GM19397 (cell line): ENCODE measurements around the gene NKAIN2.

Experiments used
- ATAC-seq: cut with Tn5 transposase; IDR thresholded peaks from one replicate; pipeline ENCODE4 v1.9.1; 2021; ENCODE audit warnings: mild to moderate bottlenecking, moderate library complexity; ENCODE audit not compliant: unreplicated experiment

NKAIN2 gene

DNA sequence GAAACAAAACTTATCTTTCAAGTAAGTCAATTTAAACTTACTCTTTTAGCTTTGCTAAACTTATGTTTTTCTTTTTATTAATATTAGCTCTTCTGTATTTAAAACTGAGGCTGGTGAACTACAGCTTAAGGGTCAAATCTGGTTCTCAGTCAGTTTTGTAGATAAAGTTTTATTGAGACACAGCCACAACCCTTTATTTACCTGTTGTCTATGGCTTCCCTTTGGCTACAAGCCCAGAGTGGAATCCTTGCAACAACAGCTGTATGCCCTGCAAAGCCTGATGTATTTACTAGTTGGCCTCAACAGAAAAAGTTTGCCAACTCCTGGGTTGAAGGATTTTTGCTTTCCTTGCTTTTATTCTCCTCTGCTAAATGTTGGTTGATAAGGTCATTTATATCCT, 667.1 kb downstream of the NKAIN2 start:
- ATAC-seq, result no peak

DNA sequence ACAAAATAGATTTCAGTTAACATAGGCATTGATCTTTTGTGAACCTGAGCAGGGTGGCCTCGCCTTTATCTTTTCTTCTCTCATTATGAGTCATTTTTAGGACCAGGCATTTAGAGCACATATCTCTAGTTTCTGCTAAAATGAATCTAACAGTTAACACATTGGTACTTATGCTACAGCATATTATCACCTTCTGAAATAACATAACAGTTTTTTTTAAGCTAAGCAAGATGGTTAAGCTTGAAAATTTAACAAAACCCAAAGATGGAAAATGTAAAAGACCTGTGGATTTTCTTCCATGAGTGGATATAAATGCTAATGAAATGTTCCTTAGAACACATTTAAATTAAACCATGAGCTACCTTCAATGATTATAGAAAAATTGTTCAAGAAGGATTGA, 671.5 kb downstream of the NKAIN2 start:
- no peak for ATAC-seq

DNA sequence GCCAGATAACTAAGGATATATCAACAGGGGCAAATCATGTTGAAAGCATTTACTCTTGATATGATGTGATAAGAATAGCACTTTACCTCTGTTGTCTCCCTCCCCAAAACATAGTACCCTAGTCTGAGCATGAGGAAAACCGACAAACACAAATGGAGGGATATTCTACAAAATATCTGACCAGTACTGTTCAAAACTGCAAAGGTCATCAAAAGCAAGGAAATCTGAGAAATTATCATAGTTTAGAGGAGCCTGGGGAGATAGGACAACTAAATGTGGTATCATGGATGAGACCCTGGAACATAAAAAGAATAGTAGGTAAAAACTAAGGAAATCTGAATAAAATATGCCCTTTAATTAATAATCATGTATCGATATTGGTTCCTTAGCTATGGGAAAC, 675.2 kb downstream of the NKAIN2 start:
- ATAC-seq, result no peak

DNA sequence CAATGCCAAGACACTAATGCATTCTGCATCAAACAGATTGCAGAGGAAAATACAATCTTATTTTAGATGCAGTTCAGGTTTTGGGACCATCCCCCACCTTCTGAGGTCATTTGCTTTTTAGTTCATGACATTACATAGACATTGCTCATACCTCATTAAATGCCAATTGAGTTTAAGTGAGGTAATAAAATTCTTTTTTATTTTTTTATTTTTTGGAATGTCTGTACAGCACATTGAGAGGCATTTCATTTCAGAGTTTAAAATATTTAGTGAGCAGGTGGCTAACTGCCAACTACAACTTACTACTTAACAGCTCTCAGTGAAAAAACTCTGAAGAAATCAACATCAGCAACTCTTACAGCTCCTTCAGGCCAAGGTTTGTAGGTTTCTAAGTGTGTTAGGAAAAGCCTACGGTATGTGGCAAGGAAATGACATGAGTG, 676.3 kb downstream of the NKAIN2 start:
- ATAC-seq, result no peak

DNA sequence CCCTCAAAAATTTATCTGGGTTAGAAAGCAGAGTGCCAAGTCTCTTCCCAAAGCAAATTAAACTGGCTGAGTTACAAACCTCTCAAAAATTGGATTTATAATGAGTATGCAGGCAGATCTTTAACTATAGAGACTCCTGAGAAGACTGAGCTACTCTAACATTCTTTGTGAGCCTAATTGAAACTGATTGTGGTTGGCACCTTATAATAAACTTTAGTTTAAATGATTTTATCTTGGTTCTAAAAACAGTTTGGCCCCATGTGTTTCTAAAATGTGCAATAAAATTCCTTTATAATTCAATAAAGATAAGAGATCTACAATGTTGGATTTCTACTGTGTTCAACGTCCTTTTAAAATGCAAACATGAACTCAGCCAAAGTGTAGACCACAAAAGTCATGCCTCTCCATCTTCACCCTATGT, 678.4 kb downstream of the NKAIN2 start:
- ATAC-seq, result no peak

DNA sequence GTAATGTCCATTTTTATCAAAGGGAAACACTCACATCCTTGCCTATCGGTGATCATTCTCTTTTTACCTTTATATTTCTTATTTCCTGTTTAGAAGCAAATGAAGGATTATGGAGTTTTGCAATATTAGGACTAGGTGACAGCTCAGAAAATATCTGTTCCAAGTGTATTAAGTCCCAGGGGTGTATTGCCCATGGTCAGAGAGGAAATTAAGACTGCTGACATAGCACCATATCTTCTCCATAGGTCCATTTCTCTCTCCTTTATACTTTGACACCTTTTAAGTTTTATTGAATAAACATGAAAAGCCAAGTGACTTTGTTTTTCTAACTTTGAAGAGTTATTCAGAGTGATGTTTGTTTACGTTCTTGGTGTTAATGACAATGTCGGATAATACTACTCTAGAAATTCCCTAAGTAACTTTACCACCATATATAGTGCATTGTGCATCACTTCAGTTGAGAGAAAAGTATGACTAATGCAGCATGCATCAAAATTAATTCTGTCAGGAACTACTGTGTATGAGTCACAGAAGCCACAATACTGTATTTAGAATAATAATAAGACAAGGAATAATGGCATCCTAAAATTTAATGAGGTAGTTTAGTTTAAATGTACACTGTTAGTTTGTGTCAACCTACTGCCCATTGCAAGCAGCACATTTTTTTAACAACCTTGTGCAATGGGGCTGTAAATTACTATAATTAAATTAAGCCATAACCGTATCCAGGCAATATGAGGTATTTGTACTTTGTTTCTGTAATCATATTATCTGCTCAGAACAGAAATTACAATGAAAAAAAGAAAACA, 684.2 kb downstream of the NKAIN2 start:
- no peak for ATAC-seq

DNA sequence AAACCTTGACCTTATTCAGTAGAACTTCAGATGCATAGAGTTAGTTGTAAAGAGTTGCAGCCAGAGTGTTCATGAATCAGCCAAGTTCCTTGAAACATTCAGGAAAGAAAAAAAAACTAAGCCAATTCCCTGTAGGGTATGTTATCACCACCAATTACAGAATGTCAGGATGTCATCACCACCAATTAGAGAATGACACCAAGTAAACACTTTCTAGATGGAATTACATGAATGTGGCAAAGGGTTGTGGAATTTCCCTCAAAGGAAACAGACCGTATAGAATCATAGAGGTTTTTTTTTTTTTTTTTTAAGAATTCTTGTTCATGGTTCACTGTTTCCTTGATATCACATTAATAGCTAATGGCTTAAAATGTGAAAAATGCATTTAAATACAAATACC, 686.5 kb downstream of the NKAIN2 start:
- no peak for ATAC-seq

DNA sequence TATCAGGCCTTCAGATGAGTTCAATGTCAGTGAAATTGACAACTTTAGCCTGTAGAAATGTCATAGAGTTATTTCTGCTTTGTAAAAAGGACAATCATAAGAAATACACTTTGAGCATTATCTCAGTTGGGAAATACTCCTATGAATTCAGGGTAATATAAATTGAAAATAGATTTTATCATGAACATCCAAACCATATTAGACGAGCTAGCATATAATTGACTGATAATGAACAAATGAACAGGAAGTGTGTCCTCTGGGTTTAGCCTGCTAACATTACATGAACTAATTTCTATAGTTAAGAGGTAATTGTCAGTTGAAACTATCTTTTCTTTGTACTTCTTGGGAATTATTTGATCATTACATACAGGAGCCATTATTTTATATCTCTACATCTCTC, 689.6 kb downstream of the NKAIN2 start:
- no peak for ATAC-seq

DNA sequence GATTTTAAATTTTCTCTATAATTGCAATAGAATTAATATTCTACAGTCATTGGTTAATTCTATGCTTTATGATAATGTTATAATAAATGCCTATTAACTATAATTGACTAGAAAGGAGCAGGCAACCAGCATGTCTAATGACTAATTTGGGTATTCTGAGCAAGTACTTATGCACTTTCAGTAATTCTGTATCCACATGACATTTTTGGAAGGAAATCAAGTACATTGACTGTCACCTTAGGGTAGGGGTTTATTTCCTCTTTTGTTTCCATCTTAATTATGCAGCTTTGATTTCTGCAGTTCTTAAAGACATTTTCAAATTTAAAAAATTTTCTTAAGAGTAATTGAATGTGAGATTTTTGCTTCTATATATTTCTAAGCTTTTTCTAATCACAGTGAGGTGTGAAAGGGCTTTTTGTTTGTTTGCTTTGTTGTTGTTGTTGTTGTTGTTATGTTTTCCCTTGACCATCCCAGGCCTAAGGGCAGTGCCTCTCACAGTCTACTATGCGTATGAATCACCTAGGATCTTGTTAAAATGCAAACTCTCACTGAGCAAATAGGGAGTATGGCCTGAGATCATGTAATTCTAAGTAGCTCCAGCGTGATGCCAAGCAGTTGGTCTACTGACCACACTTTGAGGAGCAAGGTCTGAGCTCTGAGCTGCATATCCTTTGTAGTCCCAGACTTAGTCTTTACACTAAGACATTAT, 691.4 kb downstream of the NKAIN2 start:
- no peak for ATAC-seq

DNA sequence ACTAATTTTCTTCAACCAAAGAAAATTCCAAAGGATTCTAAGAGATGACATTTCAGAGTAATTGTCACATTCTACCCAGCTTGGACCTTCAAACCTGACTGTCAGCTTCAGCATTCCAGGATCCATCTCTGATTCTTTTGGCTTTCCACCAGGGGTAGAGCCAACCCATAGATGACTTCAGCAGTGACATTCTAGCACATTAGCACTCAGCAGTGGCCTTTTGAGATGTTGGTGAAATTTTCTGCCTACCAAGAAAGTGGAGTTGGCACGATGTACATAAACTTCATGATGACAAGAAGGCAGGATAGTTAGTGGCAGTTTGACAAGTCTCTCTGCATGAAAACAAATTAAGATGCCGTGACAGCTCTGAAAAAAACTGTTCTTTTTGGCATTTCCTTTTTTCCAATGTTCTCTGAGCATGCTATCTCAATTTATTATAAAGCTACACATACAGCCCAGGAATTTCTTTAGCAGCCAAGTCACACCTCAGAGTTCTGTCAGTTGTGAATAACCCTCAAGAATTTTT, 692.1 kb downstream of the NKAIN2 start:
- no peak for ATAC-seq

DNA sequence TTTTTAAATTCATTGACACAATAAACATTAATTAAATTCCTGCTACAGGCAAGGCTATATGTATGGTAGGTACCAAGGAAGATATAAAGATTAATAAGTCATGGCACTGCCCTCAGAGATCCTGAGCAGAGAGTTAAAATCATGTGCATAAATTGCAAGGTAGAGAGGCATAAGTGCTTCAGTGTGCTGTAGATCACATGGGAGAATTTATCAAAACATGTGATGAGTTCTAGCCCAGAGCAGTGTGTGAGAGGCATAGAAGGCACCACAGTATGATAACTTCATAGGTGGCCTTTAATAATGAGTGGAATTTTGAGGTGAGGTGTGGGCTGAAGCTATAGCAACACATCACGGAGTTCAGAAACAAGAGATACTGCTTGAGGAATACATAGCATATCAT, 692.7 kb downstream of the NKAIN2 start:
- no peak for ATAC-seq

DNA sequence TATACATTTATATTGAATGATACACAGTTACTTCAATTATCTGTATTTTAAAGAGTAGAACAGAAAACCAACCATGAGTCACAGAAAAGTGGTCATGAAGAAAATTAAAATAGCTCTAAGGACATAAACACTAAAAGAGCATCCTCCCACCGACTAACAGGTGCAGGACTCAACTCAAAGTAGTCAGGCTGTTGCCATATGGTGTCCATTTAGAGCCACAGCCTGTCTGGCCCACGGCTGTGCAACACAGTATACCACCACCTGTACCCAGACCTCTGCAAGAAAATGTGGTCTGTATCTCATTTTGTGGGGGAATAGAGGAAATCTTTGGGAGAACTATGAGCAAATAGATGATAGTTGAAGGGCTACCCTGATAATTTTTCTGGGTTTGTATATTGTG, 708.8 kb downstream of the NKAIN2 start:
- no peak for ATAC-seq

DNA sequence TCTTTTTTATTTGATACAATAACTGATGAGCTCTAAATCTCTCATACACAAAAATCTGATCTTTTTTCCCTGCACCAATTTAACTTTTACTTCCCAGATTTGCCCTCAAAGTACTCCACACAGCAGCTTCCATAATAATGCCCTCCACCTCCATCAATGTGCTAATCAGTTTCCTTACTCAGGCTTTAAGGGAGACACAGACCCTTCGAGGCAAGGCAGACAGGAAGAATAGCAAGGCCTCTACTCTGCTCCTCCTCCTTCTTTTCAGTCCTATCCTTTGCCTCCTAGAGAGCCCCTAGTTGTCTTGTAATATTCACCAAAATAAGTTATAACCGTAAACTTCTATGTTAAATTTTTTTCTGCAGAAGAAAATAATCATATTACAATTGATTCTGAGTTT, 713.7 kb downstream of the NKAIN2 start:
- ATAC-seq, result no peak

DNA sequence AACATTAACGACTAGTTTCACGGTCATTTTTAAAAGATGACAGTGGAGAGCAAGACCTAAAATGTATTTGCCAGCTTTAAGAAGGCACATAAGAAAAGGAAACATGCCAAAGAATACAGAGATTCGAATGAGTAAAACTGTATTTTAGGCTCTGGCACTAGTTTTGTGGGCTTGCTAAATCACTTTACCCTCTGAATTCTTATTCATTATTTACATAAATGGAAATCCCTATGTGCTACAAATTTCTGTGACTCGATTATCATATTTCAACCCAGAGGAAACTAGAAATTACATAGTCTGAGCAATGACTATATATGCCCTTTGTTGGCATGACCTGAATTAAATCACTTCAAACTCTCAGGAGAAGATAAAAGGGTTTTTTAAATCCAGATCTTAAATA, 716.8 kb downstream of the NKAIN2 start:
- ATAC-seq, result no peak

DNA sequence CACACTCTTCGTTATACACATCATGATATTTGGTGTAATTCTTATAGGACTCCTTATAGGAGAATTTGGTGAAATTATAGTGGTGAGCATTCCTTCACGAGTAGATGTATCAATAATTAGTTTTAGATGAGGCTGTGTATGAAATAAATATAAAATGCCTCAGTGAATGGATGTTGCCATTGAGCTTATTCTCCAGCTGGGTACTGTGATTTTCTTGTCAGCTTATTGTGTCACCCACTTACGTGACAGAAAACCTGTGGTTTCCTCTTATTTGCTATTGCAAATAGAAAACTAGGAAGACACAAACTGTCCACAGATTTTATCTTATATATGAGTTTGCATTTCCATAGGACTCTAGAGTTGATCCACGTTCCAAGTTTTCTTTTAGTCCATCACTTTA, 718.7 kb downstream of the NKAIN2 start:
- ATAC-seq, result no peak

DNA sequence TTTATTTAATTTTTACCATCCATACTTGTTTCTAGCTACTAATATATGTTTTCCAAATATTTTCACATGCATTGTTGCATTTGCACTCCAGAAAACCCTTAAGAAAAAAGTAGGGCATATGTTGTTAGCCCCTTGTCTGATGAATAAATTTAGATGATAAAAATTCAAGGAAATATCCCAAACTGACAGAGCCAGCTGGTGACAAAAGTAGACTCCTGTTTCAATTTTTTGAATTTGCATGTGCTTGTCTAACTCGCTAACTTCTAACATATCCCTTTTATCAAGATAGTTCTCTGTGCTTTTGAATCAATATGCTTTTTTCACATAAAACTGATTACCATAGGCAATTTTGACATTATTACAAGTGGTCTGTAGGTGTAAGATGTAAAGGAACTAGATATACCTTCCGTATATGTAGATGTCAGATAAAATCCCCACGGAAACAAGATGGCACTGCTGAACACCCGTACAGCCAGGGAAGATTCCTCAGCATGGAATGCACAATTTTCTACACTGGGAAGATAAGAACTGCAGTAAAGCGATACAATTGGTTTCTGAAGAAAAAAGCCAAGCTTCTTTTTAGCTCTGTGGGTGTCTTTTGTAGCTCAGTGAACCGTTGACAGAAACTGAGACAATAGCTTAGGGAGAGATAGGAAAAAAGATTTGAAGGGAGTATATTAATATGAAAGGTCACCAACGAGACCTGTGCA, 721.0 kb downstream of the NKAIN2 start:
- ATAC-seq, result no peak

DNA sequence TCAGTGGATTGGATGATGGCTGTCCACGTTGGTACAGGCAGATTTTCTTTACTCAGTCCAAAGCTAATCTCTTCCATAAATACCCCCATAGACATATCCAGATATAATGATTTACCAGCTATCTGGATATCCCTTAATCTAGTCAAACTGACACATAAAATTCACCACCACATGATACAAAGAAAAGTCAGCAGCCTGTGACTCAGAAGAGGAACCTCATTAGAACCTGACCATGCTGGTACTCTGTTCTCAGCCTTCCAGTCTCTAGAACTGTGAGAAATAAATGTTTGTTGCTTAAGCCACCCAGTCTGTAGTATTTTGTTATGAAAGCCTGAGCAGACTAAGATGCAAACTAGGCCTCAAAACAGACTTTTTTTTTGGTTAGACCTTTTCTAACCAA, 727.3 kb downstream of the NKAIN2 start:
- no peak for ATAC-seq

DNA sequence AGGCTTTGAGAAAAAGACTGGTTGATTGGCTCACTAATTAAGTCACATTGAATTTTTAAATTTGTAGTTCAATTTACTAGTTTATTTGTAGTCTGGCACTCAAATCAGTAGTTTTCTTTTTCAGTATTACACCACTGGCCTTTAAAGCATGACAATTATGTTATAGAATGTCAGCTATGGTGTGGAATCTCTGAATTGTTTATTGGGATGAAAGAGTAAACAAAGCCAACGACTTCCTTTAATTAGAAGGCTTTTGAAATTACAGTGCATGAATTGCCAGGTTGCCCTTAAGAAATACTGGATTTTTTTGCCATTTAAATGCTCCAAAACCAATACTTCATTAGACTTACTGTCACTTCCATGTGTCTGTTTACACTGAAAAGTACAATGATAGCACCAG, 731.6 kb downstream of the NKAIN2 start:
- ATAC-seq, result no peak

DNA sequence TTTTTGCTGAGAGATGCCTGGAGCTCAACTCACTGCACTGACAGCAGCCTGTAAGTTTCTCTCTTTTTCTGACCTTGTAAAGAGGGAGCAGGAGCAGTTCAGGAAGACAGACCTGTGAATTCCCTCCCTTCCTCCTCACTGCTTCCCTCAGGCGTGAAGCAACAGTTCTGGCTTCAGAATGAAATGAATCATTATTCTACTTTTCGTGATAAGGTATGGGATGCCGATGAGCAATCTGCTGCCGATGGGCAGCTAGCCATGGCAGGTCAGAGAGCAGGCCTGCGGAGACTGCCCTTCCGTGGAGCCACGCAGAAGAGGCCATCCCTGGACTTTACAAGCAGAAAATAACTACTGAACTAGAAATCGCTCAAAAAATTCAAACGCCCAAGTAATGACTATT, 732.1 kb downstream of the NKAIN2 start:
- ATAC-seq, result no peak

DNA sequence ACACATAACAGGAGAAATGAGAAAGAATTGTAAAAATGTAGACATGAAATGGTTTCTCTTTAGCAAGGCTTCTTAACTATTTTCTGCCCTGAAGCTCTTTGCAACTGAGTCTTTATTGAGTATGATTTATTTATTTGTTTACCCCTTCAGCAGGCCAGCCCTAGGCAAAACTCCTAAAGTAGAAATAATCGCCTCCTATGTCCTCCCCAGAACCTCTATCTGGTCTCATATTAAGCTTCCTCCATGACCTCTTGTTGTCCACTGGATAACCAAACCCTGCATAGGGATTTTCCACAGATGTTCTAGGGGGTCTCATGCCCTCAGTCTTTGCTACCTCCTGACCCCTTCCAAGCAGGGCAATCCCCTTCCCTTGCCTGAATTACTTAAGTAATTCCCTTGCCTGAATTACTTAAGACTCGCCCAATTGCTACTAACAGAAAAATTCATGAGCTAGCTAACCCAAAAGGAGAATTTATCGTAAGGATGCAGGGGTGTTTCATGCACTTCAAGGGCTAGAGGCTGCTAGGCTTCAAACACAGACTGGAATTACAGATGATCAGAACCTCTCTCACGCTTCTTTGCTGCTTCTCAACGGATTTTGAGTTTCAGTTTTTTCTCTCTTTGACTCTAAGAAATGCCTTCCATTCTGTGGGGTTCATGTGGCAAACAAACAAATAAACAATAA, 732.6 kb downstream of the NKAIN2 start:
- ATAC-seq, result no peak

DNA sequence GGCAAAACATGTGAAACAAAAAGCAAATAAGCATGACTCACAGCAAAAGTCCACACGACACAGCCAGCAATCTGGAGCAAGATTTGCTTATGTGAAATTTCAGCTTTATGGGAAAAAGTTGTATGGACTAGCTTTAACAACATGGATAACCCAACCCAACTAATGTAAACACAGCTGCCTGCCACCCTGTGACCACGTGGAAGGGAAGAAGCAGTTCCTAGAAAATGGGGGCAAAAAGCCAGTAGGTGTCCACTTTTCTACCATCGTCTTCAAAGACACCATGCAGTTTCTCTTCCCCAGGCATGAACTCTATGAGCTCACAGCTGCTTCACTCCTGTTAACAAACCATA, 733.2 kb downstream of the NKAIN2 start:
- ATAC-seq, result no peak
